EL (cell line): ENCODE data around the gene ARHGEF19.
"Not testable (repeated sequence)": the region's sequence is repeated elsewhere in the genome, so short reads cannot be mapped to it uniquely, and the experiment has no call there.

Experiments used
- DNase-seq: peaks from one replicate; pipeline ENCODE4 v3.0.0-alpha.2; 2016

The ARHGEF19 gene

GRCh38 chr1:16212251-16212961, at the start of gene ARHGEF19:
Gene ARHGEF19 (minus strand): TSS chr1:16212652. CDS start chr1:16209054, 3,598 bp downstream.
- no peak for DNase-seq

DNA sequence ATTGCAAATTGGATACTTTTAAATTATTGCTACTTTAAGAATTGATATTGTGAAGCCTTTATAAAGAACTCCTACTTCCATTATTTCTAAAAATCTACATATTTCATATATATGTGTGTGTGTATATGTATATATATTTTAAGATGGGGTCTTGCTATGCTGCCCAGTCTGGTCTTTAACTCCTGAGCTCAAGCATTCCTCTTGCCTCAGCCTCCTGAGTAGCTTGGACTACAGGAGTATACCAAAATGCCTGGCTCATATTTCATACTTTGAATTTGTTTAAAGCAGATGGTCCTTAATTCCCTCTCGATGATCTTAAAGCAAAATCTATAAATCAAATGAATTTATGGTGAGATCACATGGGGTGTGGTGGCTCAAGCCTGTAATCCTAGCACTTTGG, 49.6 kb upstream of the ARHGEF19 start:
- no peak for DNase-seq

- peak; percentile 72 for DNase-seq
Observed at GRCh38 chr1:16260814-16261213, 48.4 kb upstream of the ARHGEF19 start.

GRCh38 chr1:16258591-16259135, 46.2 kb upstream of the ARHGEF19 start:
- no peak for DNase-seq

DNA sequence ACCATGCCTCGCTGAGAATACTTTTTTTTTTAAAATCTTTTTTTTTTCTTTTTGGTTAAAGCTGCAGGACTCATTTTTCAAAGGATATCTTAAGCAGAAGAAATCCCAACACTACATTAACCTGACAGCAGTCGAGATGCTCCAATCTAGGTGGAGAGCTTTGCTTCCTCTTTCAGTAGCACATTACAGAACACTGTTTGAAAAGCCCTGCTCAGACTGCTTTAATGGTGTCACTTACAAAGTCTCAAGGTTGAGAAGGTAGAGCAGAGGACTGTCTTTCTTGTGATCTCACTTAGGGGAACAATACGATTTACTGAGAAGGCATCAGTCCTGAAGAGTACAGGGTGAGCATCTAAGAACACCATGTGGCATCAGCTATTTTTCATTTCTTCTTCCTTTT, 45.5 kb upstream of the ARHGEF19 start:
- no peak for DNase-seq

GRCh38 chr1:16257556-16257955, 45.1 kb upstream of the ARHGEF19 start:
- DNase-seq: not testable (repeated sequence)

- DNase-seq: no peak
Observed at GRCh38 chr1:16256478-16256877, 44.0 kb upstream of the ARHGEF19 start.

DNA sequence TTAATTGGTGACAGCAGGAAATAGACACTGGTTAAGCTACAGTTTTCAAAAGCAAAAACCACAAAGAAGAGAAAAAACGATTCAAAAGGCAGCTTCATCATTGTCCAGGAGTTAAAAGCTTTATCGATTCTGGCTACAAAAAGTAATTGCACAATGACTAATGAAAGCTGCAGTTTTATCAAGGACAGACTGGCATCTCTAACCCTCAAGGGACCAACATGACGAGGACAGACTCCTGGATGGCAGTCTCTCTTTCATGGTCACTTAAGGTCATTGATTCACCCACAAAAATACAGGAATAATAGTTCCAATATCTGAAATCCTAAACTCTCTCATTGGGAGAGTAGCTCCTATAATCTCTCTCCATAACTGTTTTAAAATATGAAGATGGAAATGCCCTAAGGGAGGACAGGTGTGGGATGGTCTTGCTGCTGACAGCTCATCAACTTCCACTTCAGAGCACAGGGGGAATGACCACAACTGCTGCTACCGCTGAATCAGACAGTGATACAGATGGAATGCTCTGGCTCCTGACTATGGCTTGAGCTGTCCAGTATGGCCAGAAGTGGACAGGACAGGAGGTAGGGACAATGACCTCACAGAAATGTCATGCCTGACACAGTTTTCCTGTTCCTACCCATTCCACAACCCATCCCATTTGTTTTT, 41.9 kb upstream of the ARHGEF19 start:
- DNase-seq: peak; percentile 62

- DNase-seq: no peak
Observed at GRCh38 chr1:16253332-16253922, 41.0 kb upstream of the ARHGEF19 start.

DNA sequence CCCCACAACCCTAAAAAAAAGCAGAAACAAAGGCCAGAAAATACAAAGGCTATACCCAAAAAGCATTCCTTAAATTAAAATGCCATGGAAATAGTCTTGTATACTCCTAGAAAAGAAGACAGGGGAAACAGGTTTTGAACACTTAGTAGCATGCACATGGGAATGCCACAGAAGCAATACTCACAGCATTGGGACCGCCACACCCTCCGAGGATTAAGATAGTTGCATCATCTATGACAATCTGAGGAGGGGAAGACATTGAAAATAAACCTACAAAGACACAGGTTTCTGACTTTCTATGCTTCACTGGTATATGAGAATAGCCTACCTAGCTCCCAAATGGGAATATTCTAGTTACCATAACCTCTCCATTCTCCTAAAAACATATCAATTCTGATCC, 40.5 kb upstream of the ARHGEF19 start:
- no peak for DNase-seq

GRCh38 chr1:16251381-16251780, 38.9 kb upstream of the ARHGEF19 start:
- no peak for DNase-seq

DNA sequence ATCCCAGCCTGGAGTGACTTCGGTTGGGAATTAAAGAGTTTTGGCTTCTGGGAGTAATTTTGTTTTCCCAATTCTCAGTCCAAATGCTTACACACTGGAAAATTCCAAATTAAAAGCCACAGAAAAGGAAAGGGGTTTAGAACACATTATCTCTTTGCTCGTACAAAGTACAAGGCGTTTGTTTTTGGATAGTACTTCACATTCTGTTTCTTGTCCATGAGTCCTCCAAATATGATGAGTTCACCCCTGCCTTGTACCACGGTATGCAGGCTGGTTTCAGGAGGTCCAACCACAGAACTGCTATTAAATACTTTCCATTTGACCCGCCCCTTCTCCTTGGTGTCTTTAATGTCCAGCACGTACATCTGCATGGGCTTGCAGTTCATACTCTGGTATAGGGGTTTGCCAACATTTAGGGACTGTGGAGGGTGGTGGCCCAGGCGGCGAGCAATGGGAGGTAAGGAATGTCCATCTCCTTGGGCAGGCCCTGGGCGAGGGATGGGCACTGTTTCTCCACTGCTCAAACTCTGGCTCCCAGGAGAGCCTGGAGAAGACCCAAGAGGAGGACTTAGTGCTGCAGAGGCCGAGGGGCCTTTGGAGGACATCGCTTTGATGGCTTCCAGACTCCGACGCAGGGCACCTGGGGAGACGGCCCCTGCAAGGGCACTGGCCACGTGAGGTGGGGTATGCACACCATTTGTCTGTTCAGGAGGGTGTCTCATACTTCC, 38.2 kb upstream of the ARHGEF19 start:
- DNase-seq: peak; percentile 74

- DNase-seq: peak; percentile 29
Observed at GRCh38 chr1:16249596-16250241, 37.3 kb upstream of the ARHGEF19 start.

DNA sequence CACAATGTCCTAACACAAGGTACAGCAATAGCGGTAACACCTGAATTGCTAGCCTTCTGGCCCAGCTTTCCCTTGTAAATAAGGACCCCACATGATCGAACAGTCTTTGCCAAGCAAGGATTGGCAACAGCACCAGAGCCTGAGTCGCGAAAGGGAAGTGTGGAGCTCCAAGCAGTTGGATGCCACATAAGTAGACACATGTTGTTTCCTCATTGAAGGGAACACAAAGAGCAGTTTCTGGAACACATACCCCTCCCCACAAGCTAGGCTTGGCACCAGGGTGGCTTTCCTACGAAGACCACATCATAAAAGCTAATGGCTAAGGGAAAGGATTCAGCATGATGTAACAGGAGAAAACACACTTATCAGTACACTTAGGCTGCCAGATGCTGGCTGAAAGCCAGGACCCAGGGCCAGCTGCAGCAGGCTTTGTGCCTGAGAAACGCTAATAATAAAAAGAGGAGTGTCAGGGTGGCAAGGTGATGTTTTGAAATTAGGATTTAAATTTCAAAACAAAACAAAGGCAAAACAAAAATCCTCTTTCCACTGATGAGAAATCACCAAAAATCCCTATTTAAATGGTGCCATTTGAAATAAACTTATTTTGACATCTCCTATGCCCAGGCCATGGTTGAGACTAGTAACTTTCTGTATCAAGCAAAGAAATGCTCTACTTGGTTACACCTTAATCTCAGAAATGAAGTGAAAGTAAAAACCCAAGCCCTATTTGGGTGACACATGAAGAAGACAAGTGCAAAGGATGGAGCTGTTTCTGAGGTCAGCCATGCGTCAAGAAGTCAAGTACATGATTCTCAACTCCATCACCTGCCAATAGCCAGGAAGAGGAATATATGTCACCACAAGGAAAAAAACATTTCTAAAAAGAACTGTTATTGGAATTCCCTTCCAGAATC, 36.4 kb upstream of the ARHGEF19 start:
- DNase-seq: peak; percentile 77

GRCh38 chr1:16248007-16248436, 35.6 kb upstream of the ARHGEF19 start:
- DNase-seq: no peak

DNA sequence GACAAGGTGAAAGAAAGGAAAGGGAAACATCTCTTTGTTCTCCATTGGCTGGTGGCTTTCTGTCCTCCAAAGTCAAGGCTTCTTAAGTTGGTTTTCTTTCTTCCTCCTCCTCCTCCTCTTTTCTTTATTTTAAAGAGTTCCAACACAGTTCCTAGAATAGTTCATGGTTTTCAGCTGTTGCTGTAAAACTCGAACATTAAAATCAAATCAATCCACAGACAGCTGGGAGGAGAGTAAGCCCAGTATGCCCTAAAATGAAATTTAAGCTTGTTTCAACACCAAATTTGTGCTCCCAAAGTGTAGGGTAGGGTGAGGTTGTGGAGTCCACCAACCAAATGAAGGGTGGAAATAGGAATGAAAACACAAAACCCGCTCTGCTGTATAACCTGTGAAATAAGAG, 35.0 kb upstream of the ARHGEF19 start:
- no peak for DNase-seq

DNA sequence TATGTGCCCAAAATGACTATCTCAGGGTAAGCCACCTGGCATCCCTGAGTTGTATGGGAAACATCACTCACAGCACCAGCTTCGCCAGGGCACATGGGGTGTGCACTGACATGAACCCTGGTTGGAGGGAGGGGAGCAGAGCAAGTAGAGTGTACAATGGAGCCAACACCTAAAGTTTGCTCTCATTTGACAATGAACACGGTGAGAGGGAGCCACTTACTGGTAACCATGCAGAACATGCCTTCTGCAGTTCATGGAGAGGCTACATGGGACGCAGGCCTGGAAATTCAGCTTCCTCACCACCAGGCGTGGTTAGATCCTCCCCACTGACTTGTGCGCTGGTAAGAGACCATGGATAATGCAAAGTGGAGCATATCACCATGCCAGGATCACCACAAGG, 34.5 kb upstream of the ARHGEF19 start:
- DNase-seq: no peak

GRCh38 chr1:16246239-16246638, 33.8 kb upstream of the ARHGEF19 start:
- not testable (repeated sequence) for DNase-seq

- no peak for DNase-seq
Observed at GRCh38 chr1:16245476-16246196, 33.2 kb upstream of the ARHGEF19 start.

DNA sequence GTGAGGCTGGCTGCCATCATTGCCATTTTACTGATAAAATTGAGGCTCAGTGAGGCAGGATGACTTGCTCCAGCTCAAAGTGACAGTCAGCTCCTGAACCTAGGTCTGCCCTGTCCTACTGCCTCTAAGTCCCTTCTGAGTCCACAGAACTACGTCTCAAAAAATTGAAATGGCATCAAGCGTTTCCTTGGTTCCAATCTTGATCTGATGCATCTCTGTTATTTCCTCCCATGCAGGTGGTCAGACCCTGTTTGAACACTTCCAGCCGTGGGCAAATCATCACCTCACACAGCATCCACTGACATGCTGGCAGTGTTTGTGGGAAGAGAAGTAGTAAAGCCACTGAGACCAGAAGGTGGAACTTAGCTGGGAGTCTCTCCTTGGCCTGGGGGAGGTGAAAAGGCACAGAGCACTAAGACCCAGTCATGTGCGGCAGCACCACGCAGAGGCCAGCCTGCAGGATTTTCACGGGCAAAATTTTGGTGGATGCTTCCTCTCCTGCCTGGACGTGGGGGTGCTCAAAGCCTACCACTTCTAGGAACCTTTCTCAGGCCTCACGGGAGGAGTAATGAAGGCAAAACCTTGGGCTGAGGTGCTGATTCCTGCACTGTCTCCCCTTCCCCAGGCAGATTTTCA, 32.3 kb upstream of the ARHGEF19 start:
- no peak for DNase-seq
